Mesenteric fat pad (tissue), 1 donor: ENCODE results near the gene LONRF3. TPM values are rescaled to one million over a fixed set of nuclear protein-coding genes. Genes with fewer than 3 reads are reported as not detected.
"Not testable (repeated sequence)": the region's sequence is repeated elsewhere in the genome, so short reads cannot be mapped to it uniquely, and the experiment has no call there.

Experiments
- DNase-seq: peaks from one replicate; pipeline ENCODE4 v3.0.0-alpha.2; 2020; ENCODE audit warnings: low spot score
- total RNA-seq: library from RNA; stranded (reverse); fragmentation: NEBNext Ultra II Directional; extraction: Animal tissue kit (Norgen Biotek cat#: 25700); gene quantifications from one replicate; pipeline ENCODE4 v1.2.1, GENCODE V29; 2021
- donor health status: DM: yes; HTN: yes; CAD: no.

The LONRF3 gene
- total RNA-seq, 1 donor from 2014 or later: 13.1 TPM

DNA sequence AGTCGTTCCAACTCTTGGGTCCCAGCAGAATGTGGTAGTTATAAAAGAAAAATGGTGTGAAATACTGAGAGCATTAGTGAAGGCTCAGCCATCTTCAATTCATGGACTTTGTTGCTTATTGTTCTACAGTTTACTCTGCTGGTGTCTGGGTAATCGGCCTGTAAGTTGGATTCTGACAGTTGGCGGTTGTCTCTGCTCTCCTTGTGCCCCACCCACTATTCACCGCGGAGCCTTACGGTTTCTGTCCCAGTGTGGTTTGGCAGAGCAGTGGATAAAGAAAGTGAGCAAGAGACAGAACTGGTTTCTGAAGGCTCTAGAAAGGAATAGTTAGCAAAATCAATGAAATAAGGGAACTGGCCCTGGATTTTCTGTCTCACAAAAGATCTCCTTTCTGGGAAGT, 9.1 kb downstream of the LONRF3 start:
- no peak for DNase-seq

DNA sequence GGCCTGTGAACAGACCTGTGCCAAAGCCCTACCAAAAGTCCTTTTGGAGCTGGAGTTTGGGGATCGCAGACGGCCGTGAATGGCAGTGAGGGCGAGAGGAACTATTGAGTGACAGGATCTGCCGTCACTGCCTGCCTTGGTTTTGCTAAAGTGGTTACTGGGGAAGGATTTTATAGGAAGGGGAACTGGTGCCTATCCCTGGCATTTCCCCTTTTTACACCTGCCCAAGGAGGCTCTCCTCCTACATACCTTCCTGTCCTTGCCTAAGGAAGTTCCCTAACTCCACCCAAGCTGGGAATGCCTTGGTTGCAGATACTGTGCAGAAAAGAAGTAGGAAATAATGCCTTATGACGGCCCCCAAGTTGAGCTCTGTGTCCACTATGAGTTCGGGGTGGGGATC, 14.5 kb downstream of the LONRF3 start:
- no peak for DNase-seq

- no peak for DNase-seq
Observed at GRCh38 chrX:118989886-118990285, 15.5 kb downstream of the LONRF3 start.

GRCh38 chrX:118990512-118991227, 16.3 kb downstream of the LONRF3 start:
- no peak for DNase-seq

DNA sequence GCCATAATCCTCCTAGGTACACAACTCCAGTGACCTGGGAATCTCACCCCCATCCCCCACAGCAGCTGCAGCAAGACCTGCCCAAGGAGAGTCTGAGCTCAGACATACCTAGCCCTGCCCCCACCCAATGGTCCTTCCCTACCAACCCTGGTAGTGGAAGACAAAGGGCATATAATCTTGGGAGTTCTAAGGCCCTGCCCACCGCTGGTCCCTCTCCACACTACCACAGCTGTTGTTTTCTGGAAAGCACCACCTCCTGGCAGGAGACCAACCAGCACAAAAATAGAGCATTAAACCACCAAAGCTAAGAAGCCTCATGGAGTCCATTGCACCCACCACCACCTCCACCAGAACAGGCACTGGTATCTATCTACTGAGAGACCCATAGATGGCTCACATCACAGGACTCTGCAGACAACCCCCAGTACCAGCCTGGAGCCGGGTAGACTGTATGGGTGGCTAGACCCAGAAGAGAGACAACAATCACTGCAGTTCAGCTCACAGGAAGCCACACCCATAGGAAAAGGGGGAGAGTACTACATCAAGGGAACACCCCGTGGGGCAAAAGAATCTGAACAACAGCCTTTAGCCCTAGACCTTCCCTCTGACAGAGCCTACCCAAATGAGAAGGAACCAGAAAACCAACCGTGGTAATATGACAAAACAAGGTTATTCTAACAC, 18.2 kb downstream of the LONRF3 start:
- DNase-seq: not testable (repeated sequence)

GRCh38 chrX:119003462-119003861, 29.0 kb downstream of the LONRF3 start:
- no peak for DNase-seq

DNA sequence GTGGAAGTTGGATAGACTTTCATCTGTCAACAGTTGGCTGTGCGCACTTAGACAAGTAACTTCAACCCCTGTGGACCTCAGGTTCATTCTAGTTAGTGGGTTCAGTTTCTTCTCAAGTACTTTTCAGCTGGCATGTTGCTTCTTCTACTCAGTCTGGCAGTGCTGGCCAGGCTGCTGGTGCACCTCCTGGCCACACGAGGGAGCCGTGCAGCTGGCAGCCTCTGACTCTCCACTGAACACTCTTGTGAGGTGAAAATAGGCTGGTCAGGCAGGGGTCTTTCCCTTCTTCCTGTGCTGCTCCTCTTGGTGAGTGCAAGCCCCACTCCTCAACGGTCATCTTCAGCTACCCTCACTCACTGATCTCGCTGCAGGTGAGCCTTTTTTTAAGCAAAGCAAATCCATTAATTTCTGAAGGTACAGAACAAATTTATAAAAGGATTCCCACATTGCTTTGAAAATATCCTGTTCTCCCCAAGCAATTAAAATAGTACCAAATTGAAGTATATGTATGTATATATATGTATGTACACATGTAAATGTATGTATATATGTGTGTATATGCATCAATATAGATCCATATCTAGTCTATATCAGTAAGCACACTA, 30.6 kb downstream of the LONRF3 start:
- no peak for DNase-seq

DNA sequence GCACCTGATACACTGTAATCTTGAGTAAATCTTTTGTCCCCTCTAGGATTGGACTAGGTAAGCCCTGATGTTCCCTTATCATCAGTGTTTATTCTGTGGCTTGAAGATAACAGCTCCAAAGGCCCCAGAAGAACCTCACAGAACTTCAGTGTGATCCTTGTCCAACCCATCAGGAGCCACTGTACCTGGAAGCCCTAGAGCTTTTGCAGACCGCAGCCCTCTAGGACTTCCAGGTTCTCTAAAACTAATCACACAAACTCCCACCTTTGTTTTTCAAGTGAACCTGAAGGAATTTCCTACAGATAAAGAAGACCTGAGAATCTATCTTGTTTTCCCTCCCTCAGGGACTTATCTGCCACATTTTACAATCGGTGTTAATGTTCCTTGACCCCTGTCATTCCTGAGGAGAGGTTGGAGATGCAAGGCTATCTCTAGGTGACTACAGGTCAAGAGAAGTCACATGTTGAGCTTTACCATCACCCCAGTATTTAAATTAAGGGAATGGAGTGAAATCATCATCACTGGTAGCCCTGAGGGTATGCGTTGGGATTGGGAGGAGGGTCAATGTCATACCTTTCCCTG, 32.9 kb downstream of the LONRF3 start:
- DNase-seq: no peak

DNA sequence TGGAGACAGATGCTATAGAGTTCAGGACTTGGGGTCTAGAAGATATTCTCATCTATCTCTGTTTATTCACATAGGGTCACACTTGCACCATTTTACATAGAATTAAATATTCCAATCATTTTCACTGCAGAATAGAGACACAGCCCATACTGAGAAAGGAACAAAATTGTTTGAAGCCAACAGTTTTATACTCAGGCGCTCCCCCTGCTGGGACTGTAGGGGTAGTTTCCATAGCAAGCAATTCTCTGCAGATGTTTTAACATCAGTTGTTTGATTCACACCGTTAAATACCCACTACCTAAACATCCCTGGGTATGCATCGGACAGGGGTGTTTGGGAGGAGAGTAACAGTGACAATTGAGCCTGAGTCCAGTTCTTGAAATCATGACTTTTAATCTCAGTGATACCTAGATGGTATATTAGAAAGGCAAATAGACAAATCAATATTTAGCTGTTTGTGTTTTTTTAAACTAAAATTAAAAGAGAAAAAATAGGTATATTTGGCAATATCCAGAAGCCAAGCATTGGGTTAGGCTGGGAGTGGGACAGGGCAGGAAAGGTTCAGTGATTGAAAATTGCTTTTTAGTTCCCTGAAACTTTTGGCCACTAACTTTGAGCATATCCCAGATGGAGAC, 33.8 kb downstream of the LONRF3 start:
- DNase-seq: no peak

DNA sequence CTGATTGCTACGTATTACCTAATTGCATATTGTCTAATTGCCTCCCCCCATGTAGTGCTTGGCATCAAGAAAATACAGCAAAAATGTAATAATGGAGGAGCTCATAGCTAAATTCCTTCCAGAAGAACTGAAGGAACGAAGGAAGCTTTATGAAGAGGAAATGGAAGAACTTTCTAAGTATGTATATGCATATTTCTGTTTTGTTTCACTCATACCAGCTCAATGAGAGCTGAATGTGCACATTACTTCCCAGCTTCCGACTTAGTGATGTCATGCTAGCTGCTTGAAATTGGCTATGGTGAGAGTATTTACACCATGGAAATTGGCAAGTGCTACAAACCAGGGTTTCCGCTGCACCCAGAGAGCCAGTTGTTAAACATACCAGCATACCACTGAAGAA, 34.7 kb downstream of the LONRF3 start:
- no peak for DNase-seq

- DNase-seq: no peak
Observed at GRCh38 chrX:119010491-119010890, 36.1 kb downstream of the LONRF3 start.

- no peak for DNase-seq
Observed at GRCh38 chrX:119013164-119013563, 38.7 kb downstream of the LONRF3 start.

- DNase-seq: no peak
Observed at GRCh38 chrX:119015407-119016237, 41.2 kb downstream of the LONRF3 start.

- DNase-seq: no peak
Observed at GRCh38 chrX:119017077-119017476, 42.7 kb downstream of the LONRF3 start.

DNA sequence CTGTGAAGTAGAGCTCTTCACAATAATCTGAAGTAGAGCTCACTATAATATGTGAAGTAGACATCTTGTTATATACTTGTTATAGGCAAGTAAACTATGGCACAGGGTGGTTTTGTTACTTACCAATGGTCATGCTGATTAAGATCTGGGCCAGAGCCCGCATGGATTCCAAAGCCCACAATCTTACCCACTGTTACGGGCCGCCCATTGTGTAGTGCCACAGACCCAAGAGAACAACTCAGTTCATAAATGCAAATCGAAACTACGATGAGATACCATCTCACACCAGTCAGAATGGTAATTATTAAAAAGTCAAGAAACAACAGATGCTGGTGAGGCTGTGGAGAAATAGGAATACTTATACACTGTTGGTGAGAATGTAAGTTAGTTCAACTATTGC, 51.5 kb downstream of the LONRF3 start:
- DNase-seq: no peak

GRCh38 chrX:119026344-119026743, 51.9 kb downstream of the LONRF3 start:
- not testable (repeated sequence) for DNase-seq

- DNase-seq: not testable (repeated sequence)
Observed at GRCh38 chrX:119027960-119028732, 53.7 kb downstream of the LONRF3 start.

- DNase-seq: no peak
Observed at GRCh38 chrX:119028733-119029330, 54.4 kb downstream of the LONRF3 start.

DNA sequence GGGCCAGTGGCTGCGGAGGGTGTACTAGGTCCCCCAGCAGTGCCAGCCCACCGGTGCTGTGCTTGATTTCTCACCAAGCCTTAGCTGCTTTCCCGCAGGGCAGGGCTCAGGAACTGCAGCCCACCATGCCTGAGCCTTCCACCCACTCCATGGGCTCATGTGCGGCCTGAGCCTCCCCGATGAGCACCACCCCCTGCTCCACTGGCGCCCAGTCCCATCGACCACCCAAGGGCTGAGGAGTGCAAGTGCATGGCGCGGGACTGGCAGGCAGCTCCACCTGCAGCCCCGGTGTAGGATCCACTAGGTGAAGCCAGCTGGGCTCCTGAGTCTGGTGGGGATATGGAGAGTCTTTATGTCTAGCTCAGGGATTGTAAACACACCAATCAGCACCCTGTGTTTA, 55.2 kb downstream of the LONRF3 start:
- DNase-seq: not testable (repeated sequence)

- DNase-seq: no peak
Observed at GRCh38 chrX:119030990-119031389, 56.6 kb downstream of the LONRF3 start.
